ENCODE measurements around the gene SYN1. TPM values are rescaled to one million over a fixed set of nuclear protein-coding genes. Genes with fewer than 3 reads are reported as not detected.

SYN1 gene
- total and polyA plus RNA-seq, 4 donors, result 0.09 to 2.5 (median 0.60) TPM

DNA sequence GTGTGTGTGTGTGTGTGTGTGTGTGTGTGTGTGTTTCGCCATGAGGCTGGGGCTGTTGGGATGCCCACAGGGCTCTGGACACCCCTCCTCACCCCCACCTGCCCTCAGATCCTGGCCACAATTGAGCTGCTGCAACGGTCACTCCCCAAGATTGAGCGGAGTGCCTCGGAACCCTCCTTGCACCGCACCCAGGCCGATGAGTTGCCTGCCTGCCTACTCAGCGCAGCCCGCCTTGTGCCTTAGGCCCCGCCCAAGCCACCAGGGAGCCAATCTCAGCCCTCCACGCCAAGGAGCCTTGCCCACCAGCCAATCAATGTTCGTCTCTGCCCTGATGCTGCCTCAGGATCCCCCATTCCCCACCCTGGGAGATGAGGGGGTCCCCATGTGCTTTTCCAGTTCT lies 48.4 kb downstream of the SYN1 start:
- H3K4me1 ChIP-seq (ENCODE audit: control insufficient read depth in 4 of 4, insufficient read depth in 4 of 4, low read length in 3 of 4), result no peaks in the 10 kb centered on the region
- no peak overlapping the region for H3K27ac ChIP-seq (ENCODE audit: low read depth in 1 of 2, low read length in 2 of 2)
- H3K27me3 ChIP-seq (ENCODE audit: control insufficient read depth in 4 of 4, insufficient read depth in 4 of 4, low read length in 3 of 4), result no peaks in the 10 kb centered on the region
- no peak overlapping the region for H3K4me3 ChIP-seq (ENCODE audit: low read depth in 1 of 3, low read length in 3 of 3)
- H3K36me3 ChIP-seq (ENCODE audit: control insufficient read depth in 4 of 4, insufficient read depth in 3 of 4, low read depth in 1 of 4, low read length in 3 of 4), result peaks cover 9 to 48% (median 16%) of the 10 kb centered on the region in 4 donors
- no peak overlapping the region for H3K9ac ChIP-seq (ENCODE audit: low read depth in 1 of 2, low read length in 2 of 2)
- 96% methylated on average over 11 of the region's 11 CpGs for WGBS
- TF ChIP-seq, protein P1, sequence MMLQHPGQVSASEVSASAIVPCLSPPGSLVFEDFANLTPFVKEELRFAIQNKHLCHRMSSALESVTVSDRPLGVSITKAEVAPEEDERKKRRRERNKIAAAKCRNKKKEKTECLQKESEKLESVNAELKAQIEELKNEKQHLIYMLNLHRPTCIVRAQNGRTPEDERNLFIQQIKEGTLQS (IDR thresholded peaks at IDR 0.05), result no peak
- no peak for TF ChIP-seq JUND (IDR thresholded peaks at IDR 0.05)
- no peak for TF ChIP-seq EGR1 (IDR thresholded peaks at IDR 0.05; ENCODE audit: low read depth in 2 of 2)
- no peak for TF ChIP-seq FOXA2 (IDR thresholded peaks at IDR 0.05)
- TF ChIP-seq, protein P2, sequence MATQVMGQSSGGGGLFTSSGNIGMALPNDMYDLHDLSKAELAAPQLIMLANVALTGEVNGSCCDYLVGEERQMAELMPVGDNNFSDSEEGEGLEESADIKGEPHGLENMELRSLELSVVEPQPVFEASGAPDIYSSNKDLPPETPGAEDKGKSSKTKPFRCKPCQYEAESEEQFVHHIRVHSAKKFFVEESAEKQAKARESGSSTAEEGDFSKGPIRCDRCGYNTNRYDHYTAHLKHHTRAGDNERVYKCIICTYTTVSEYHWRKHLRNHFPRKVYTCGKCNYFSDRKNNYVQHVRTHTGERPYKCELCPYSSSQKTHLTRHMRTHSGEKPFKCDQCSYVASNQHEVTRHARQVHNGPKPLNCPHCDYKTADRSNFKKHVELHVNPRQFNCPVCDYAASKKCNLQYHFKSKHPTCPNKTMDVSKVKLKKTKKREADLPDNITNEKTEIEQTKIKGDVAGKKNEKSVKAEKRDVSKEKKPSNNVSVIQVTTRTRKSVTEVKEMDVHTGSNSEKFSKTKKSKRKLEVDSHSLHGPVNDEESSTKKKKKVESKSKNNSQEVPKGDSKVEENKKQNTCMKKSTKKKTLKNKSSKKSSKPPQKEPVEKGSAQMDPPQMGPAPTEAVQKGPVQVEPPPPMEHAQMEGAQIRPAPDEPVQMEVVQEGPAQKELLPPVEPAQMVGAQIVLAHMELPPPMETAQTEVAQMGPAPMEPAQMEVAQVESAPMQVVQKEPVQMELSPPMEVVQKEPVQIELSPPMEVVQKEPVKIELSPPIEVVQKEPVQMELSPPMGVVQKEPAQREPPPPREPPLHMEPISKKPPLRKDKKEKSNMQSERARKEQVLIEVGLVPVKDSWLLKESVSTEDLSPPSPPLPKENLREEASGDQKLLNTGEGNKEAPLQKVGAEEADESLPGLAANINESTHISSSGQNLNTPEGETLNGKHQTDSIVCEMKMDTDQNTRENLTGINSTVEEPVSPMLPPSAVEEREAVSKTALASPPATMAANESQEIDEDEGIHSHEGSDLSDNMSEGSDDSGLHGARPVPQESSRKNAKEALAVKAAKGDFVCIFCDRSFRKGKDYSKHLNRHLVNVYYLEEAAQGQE (IDR thresholded peaks at IDR 0.05), result no peak
- TF ChIP-seq RXRA (IDR thresholded peaks at IDR 0.05), result no peak
- TF ChIP-seq HNF4A (conservative IDR thresholded peaks at IDR 0.05), result no peak
- TF ChIP-seq TAF1 (conservative IDR thresholded peaks at IDR 0.05), result no peak
- TF ChIP-seq GABPA (IDR thresholded peaks at IDR 0.05 in 1 of 2, conservative IDR thresholded peaks at IDR 0.05 in 1 of 2), result no peak
- TF ChIP-seq HNF4G (IDR thresholded peaks at IDR 0.05), result no peak
- no peak for TF ChIP-seq NR2F2 (IDR thresholded peaks at IDR 0.05)
- no peak for TF ChIP-seq RAD21 (IDR thresholded peaks at IDR 0.05)
- no peak for TF ChIP-seq FOXA1 (IDR thresholded peaks at IDR 0.05)
- no peaks in the 10 kb centered on the region for H3K9me3 ChIP-seq (ENCODE audit: control insufficient read depth in 4 of 4, low read length in 3 of 4)
- no peak for DNase-seq (ENCODE audit: low spot score)

DNA sequence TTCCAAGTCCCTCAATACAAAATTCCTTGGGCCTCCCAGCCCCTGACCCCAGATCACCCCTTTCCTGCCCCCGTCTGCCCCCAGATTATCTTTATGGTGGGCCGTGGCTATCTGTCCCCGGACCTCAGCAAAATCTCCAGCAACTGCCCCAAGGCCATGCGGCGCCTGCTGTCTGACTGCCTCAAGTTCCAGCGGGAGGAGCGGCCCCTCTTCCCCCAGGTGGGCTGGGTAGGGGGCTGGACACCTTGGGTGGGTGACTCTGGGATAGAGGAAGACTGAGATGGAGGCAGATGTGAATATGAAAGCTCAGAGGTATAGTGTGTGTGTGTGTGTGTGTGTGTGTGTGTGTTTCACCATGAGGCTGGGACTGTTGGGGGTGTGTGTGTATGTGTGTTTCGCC lies 48.9 kb downstream of the SYN1 start:
- no peak for DNase-seq (ENCODE audit: low spot score)
- no peaks in the 10 kb centered on the region for H3K4me1 ChIP-seq (ENCODE audit: control insufficient read depth in 4 of 4, insufficient read depth in 4 of 4, low read length in 3 of 4)
- peaks cover 9 to 49% (median 16%) of the 10 kb centered on the region in 4 donors for H3K36me3 ChIP-seq (ENCODE audit: control insufficient read depth in 4 of 4, insufficient read depth in 3 of 4, low read depth in 1 of 4, low read length in 3 of 4)
- H3K4me3 ChIP-seq (ENCODE audit: low read depth in 1 of 3, low read length in 3 of 3), result no peak overlapping the region
- TF ChIP-seq, protein P3, sequence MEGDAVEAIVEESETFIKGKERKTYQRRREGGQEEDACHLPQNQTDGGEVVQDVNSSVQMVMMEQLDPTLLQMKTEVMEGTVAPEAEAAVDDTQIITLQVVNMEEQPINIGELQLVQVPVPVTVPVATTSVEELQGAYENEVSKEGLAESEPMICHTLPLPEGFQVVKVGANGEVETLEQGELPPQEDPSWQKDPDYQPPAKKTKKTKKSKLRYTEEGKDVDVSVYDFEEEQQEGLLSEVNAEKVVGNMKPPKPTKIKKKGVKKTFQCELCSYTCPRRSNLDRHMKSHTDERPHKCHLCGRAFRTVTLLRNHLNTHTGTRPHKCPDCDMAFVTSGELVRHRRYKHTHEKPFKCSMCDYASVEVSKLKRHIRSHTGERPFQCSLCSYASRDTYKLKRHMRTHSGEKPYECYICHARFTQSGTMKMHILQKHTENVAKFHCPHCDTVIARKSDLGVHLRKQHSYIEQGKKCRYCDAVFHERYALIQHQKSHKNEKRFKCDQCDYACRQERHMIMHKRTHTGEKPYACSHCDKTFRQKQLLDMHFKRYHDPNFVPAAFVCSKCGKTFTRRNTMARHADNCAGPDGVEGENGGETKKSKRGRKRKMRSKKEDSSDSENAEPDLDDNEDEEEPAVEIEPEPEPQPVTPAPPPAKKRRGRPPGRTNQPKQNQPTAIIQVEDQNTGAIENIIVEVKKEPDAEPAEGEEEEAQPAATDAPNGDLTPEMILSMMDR (IDR thresholded peaks at IDR 0.05; ENCODE audit: low read depth, low read length, missing input control), result no peak
- TF ChIP-seq HNF4A (conservative IDR thresholded peaks at IDR 0.05) (no peak), NR2F2 (IDR thresholded peaks at IDR 0.05) (no peak), EGR1 (IDR thresholded peaks at IDR 0.05; ENCODE audit: low read depth in 2 of 2) (no peak), FOXA2 (IDR thresholded peaks at IDR 0.05) (no peak), RXRA (IDR thresholded peaks at IDR 0.05) (no peak), SP1 (IDR thresholded peaks at IDR 0.05) (no peak), JUND (IDR thresholded peaks at IDR 0.05) (no peak), FOXA1 (IDR thresholded peaks at IDR 0.05) (no peak), RAD21 (IDR thresholded peaks at IDR 0.05) (no peak), GABPA (IDR thresholded peaks at IDR 0.05 in 1 of 2, conservative IDR thresholded peaks at IDR 0.05 in 1 of 2) (no peak), YY1 (IDR thresholded peaks at IDR 0.05) (no peak), HNF4G (IDR thresholded peaks at IDR 0.05) (no peak), TAF1 (conservative IDR thresholded peaks at IDR 0.05) (no peak)
- TF ChIP-seq, protein P4, sequence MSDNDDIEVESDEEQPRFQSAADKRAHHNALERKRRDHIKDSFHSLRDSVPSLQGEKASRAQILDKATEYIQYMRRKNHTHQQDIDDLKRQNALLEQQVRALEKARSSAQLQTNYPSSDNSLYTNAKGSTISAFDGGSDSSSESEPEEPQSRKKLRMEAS (IDR thresholded peaks at IDR 0.05), result no peak
- TF ChIP-seq, protein P2 (IDR thresholded peaks at IDR 0.05), result no peak
- TF ChIP-seq, protein P1 (IDR thresholded peaks at IDR 0.05), result no peak
- TF ChIP-seq, protein P5, sequence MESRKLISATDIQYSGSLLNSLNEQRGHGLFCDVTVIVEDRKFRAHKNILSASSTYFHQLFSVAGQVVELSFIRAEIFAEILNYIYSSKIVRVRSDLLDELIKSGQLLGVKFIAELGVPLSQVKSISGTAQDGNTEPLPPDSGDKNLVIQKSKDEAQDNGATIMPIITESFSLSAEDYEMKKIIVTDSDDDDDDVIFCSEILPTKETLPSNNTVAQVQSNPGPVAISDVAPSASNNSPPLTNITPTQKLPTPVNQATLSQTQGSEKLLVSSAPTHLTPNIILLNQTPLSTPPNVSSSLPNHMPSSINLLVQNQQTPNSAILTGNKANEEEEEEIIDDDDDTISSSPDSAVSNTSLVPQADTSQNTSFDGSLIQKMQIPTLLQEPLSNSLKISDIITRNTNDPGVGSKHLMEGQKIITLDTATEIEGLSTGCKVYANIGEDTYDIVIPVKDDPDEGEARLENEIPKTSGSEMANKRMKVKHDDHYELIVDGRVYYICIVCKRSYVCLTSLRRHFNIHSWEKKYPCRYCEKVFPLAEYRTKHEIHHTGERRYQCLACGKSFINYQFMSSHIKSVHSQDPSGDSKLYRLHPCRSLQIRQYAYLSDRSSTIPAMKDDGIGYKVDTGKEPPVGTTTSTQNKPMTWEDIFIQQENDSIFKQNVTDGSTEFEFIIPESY (IDR thresholded peaks at IDR 0.05), result no peak
- H3K27ac ChIP-seq (ENCODE audit: low read depth in 1 of 2, low read length in 2 of 2), result no peak overlapping the region
- WGBS, result 91% methylated on average over 8 of the region's 8 CpGs
- no peaks in the 10 kb centered on the region for H3K27me3 ChIP-seq (ENCODE audit: control insufficient read depth in 4 of 4, insufficient read depth in 4 of 4, low read length in 3 of 4)
- no peaks in the 10 kb centered on the region for H3K9me3 ChIP-seq (ENCODE audit: control insufficient read depth in 4 of 4, low read length in 3 of 4)
- no peak overlapping the region for H3K9ac ChIP-seq (ENCODE audit: low read depth in 1 of 2, low read length in 2 of 2)
